Aorta (tissue), 5 donors: ENCODE results near the gene GLO1. TPM values are rescaled to one million over a fixed set of nuclear protein-coding genes. Genes with fewer than 3 reads are reported as not detected.

Experiments used
- ATAC-seq: fragments of 200-7000 bp; cut with Tn5 transposase; one replicate; pipeline ENCODE4 v1.9.1; 2022; ENCODE audit warnings: moderate library complexity; ENCODE audit not compliant: low FRiP score
- DNase-seq, 2 donors: peaks; one replicate each; pipeline ENCODE4 v3.0.0-alpha.2; 2020
- H3K27ac ChIP-seq, 2 donors: one replicate each; pipeline ENCODE4 v1.5.1; 2013; ENCODE audit warnings: low read length in 2 of 2, mild to moderate bottlenecking in 2 of 2, moderate library complexity in 2 of 2, control low read depth in 1 of 2, inconsistent platforms in 1 of 2, low read depth in 1 of 2
- H3K27me3 ChIP-seq, 2 donors: one replicate each; pipeline ENCODE4 v1.6.1; 2013; ENCODE audit warnings: control low read depth in 1 of 2, low read length in 1 of 2, mild to moderate bottlenecking in 1 of 2, moderate library complexity in 1 of 2; ENCODE audit not compliant: insufficient read depth in 2 of 2, control insufficient read depth in 1 of 2
- H3K36me3 ChIP-seq, 2 donors: one replicate each; pipeline ENCODE4 v1.6.1; 2013; ENCODE audit warnings: control low read depth in 1 of 2, low read length in 1 of 2, mild to moderate bottlenecking in 1 of 2; ENCODE audit not compliant: insufficient read depth in 2 of 2, control insufficient read depth in 1 of 2
- H3K4me1 ChIP-seq, 2 donors: one replicate each; pipeline ENCODE4 v1.6.1; 2013; ENCODE audit warnings: low read length in 2 of 2, control low read depth in 1 of 2, mild to moderate bottlenecking in 1 of 2, moderate library complexity in 1 of 2; ENCODE audit not compliant: insufficient read depth in 2 of 2, control insufficient read depth in 1 of 2
- H3K4me3 ChIP-seq, 2 donors: one replicate each; pipeline ENCODE4 v1.5.1; 2013; ENCODE audit warnings: low read length in 2 of 2, control low read depth in 1 of 2, mild to moderate bottlenecking in 1 of 2
- H3K9me3 ChIP-seq: one replicate; pipeline ENCODE4 v1.6.1; 2013; ENCODE audit warnings: mild to moderate bottlenecking, low read length; ENCODE audit not compliant: control insufficient read depth
- WGBS, 2 donors: extraction: QIAGEN DNeasy Blood & Tissue Kit; methylation state at CpG; one replicate each; pipeline ENCODE4 v1.1.7; 2013; 5-methylcytosine and 5-hydroxymethylcytosine counted together
- intact Hi-C, 2 donors: fragments of 100-400 bp; cut with DNase I; formaldehyde crosslinking; loops; one replicate each; pipeline versions ENCODE4 v1.14.2 to v1.15.0; 2022
- polyA plus RNA-seq, 2 donors: library from polyadenylated mRNA; stranded (reverse); fragments of 200-250 nt; gene quantifications; one replicate each; pipeline ENCODE4 v1.2.3, GENCODE V29; 2013
- total RNA-seq, 2 donors: library from RNA; stranded (reverse); fragmentation: NEBNext Ultra II Directional; extraction: Animal tissue kit (Norgen Biotek cat#: 25700); gene quantifications; one replicate each; pipeline ENCODE4 v1.2.1, GENCODE V29; 2021
- donor health status: healthy with polysubstance abuse.
- donor health status: Bipolar disorder and iron deficiency.
- donor health status: DM: no; HTN: no; CAD: no.
- donor health status: DM: no; HTN: no; CAD: no.
- donor health status: DM: yes; HTN: yes; CAD: no.

The GLO1 gene
- total and polyA plus RNA-seq, 4 donors: 43.1 to 94.3 (median 51.4) TPM

DNA sequence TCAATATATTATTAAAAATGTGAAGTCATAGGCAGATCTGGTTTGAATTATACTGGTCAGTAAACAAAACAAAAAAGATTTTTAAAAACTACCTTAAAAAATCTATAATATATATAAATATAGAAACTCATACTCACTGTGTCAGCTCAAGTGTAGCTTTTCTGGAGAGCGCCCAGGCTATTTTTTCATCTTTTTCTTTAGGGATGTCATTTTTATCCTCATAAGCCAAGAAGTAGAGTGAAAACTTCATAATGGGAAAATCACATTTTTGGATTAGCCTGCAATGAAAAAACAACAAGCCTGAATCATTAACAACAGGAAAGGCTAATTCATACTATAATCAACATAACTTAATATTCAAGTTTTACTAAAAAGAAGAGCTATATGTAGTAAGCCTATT lies 18.7 kb downstream of the GLO1 start:
- Histone ChIP-seq H3K27ac (no peak overlapping the region), H3K36me3 (peaks cover 0 to 2% of the 10 kb centered on the region in 2 donors), H3K9me3 (no peaks in the 10 kb centered on the region), H3K27me3 (no peaks in the 10 kb centered on the region), H3K4me3 (no peak overlapping the region), H3K4me1 (no peaks in the 10 kb centered on the region)
- ATAC-seq: no peak
- WGBS, 2 donors: 89 to 94% methylated on average over 1 of the region's 1 CpG
- intact Hi-C loops: no loop called here
- DNase-seq: no peak

GRCh38 chr6:38681850-38682249 lies 21.1 kb downstream of the GLO1 start:
- H3K36me3 ChIP-seq: peaks cover 0 to 5% of the 10 kb centered on the region in 2 donors
- no peaks in the 10 kb centered on the region for H3K27me3 ChIP-seq
- H3K4me1 ChIP-seq: no peaks in the 10 kb centered on the region
- no peak overlapping the region for H3K4me3 ChIP-seq
- intact Hi-C loops: no loop called here
- no peaks in the 10 kb centered on the region for H3K9me3 ChIP-seq
- H3K27ac ChIP-seq: no peak overlapping the region
- no peak for DNase-seq
- no peak for ATAC-seq
- 96 to 100% methylated on average over 2 of the region's 2 CpGs for WGBS, 2 donors

DNA sequence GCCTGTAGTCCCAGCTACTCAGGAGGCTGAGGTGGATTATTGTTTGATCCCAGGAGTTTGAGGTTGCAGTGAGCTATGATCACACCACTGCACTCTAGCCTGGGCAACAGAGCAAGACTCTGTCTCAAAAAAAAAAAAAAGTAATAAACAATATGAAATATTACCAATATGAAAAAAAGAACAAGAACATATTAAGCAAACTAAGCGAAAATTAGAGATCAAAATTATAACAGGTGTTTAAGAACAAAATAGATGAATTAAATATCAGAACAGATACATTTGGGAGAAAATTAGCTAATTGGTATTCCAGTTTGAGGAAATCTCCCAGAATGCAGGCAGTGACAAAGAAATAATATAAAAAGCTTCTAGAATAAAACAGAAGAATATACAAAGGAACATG lies 23.3 kb downstream of the GLO1 start:
- peaks cover 0 to 6% of the 10 kb centered on the region in 2 donors for H3K36me3 ChIP-seq
- no peak for DNase-seq

GRCh38 chr6:38678178-38678760 lies 24.7 kb downstream of the GLO1 start:
- no peaks in the 10 kb centered on the region for H3K4me1 ChIP-seq
- H3K27ac ChIP-seq: no peak overlapping the region
- H3K36me3 ChIP-seq: peaks cover 0 to 7% of the 10 kb centered on the region in 2 donors
- DNase-seq (no peak), ATAC-seq (no peak)
- no peak overlapping the region for H3K4me3 ChIP-seq
- intact Hi-C loops: no loop called here
- H3K9me3 ChIP-seq: peaks cover 1% of the 10 kb centered on the region
- WGBS, 2 donors: 88 to 90% methylated on average over 7 of the region's 7 CpGs
- H3K27me3 ChIP-seq: no peaks in the 10 kb centered on the region

More for the DNA sequence above, 23.3 kb downstream of the GLO1 start:
- H3K4me3 ChIP-seq: no peak overlapping the region
- H3K4me1 ChIP-seq: no peaks in the 10 kb centered on the region
- H3K27ac ChIP-seq: no peak overlapping the region
- intact Hi-C loops: no loop called here
- WGBS, 2 donors: 96 to 100% methylated on average over 1 of the region's 1 CpG
- H3K9me3 ChIP-seq: peaks cover under 1% of the 10 kb centered on the region
- no peak for ATAC-seq
- no peaks in the 10 kb centered on the region for H3K27me3 ChIP-seq

DNA sequence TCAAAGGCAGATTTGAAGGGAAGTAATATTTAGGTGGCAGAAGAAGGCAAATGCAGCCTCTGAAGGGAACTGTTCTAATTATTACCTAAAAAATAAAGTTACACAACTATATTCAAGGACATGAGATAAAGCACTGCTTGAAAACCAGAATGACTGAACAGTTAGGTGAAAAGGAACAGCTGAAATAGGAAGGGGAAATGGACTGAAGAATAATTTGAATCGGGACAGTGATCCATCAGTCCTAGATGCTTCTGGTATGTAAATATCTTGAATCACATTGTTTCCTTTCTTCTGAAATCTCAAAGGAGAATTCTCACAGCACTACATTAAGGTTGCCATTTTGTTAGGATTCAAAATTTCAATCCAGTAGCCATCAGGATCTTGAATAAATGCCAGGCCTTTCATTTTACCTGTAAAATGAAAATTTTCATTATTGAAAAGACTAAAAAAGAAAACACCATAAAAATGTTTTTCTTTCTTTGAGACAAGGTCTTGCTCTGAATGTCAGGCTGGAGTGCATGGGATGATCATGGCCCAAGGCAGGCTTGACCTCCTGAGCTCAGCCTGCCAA lies 25.9 kb downstream of the GLO1 start:
- Histone ChIP-seq H3K27me3 (no peaks in the 10 kb centered on the region), H3K4me3 (no peak overlapping the region), H3K27ac (no peak overlapping the region), H3K36me3 (peaks cover 0 to 5% of the 10 kb centered on the region in 2 donors), H3K4me1 (no peaks in the 10 kb centered on the region), H3K9me3 (peaks cover 1% of the 10 kb centered on the region)
- WGBS, 2 donors: 72 to 78% methylated on average over 1 of the region's 1 CpG
- DNase-seq (no peak), ATAC-seq (no peak)
- intact Hi-C loops: no loop called here

DNA sequence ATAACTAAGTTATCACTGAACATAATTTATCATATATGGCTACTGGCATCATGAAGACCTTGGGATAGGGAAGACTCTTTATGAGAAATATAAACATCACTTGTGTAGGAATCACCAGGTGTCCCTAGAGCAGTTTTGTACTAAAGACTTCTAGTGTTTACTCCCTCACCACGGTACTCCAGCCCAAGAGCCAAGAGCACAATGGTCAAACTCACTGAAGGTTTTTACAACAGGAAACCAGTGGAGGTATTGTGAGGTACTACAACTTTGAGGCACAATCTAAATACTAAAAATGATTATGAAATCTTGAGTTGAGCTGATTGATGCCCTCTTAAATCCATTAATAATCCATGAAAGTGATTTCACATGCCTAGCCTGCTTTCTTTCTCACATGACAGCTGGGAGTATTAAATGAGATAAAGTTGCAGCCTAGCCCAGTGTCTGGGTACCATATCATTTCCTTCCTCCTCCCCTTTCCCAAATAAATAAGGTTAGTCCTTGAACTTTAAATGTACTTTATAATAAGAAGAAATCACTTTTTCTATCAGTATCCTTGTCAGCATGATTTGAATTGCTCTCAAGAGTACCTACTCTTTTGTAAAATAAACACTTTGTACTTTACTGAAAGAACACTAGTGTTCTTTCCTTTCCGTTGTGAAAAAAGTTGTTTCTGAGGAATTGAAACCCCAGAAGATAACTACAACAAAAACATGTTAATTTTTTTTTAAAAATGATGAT lies 26.5 kb downstream of the GLO1 start:
- H3K27me3 ChIP-seq: no peaks in the 10 kb centered on the region
- no peaks in the 10 kb centered on the region for H3K4me1 ChIP-seq
- peaks cover 1% of the 10 kb centered on the region for H3K9me3 ChIP-seq
- 64 to 86% methylated on average over 2 of the region's 2 CpGs for WGBS, 2 donors
- DNase-seq: no peak
- no peak for ATAC-seq
- no peak overlapping the region for H3K4me3 ChIP-seq
- intact Hi-C loops: no loop called here
- H3K27ac ChIP-seq: no peak overlapping the region
- peaks cover 0 to 5% of the 10 kb centered on the region in 2 donors for H3K36me3 ChIP-seq

GRCh38 chr6:38673397-38674165 lies 29.4 kb downstream of the GLO1 start:
- ATAC-seq: no peak
- 34 to 38% methylated on average over 9 of the region's 9 CpGs for WGBS, 2 donors
- intact Hi-C loops: no loop called here

GRCh38 chr6:38671885-38672467 lies 31.0 kb downstream of the GLO1 start:
- WGBS, 2 donors: 7% methylated on average over 2 of the region's 2 CpGs
- Histone ChIP-seq H3K27ac (no peak overlapping the region), H3K9me3 (peaks cover 1% of the 10 kb centered on the region), H3K4me1 (no peaks in the 10 kb centered on the region), H3K36me3 (peaks cover 0 to 3% of the 10 kb centered on the region in 2 donors), H3K4me3 (no peak overlapping the region), H3K27me3 (no peaks in the 10 kb centered on the region)
- ATAC-seq: no peak
- no peak for DNase-seq
- intact Hi-C loops: no loop called here

More at GRCh38 chr6:38673397-38674165, 29.4 kb downstream of the GLO1 start:
- no peaks in the 10 kb centered on the region for H3K27me3 ChIP-seq
- H3K27ac ChIP-seq: no peak overlapping the region
- peaks cover 1% of the 10 kb centered on the region for H3K9me3 ChIP-seq
- no peak for DNase-seq
- no peak overlapping the region for H3K4me3 ChIP-seq
- peaks cover 0 to 5% of the 10 kb centered on the region in 2 donors for H3K36me3 ChIP-seq
- no peaks in the 10 kb centered on the region for H3K4me1 ChIP-seq
